Fibroblast of the aortic adventitia (primary cell): ENCODE results near the gene FRMD6. TPM values are rescaled to one million over a fixed set of nuclear protein-coding genes. Genes with fewer than 3 reads are reported as not detected.
A peak's percentile ranks its signal among the peaks of the same experiment; 100 is the strongest.

Experiments
- DNase-seq: peaks from one replicate; pipeline ENCODE4 v3.0.0-alpha.2; 2010; ENCODE audit warnings: low read depth
- H3K4me3 ChIP-seq: 2 replicates; pipeline ENCODE4 v1.5.1; 2011; ENCODE audit warnings: low read depth, mild to moderate bottlenecking, control low read depth, low read length, moderate library complexity
- CTCF ChIP-seq: IDR thresholded peaks from 2 replicates; pipeline ENCODE4 v1.5.1; 2011; ENCODE audit warnings: mild to moderate bottlenecking, low read length, control low read depth, inconsistent platforms; ENCODE audit not compliant: insufficient read depth
- total RNA-seq: library from RNA; depleted of rRNA; stranded (reverse); fragments of >200 nt; gene quantifications from 2 replicates; pipeline ENCODE4 v1.2.3, GENCODE V29; 2012; ENCODE audit warnings: low replicate concordance

FRMD6 gene
- 192 and 257 TPM in 2 replicates for total RNA-seq

GRCh38 chr14:51651388-51652167 is at the start of gene FRMD6:
TSS of gene FRMD6 (plus strand) at chr14:51651910. CDS start at chr14:51689837, 37,927 bp downstream.
- peak; percentile 86 for DNase-seq
- H3K4me3 ChIP-seq, result peak within 1 kb of the TSS; percentile 94
- peak; percentile 58 for TF ChIP-seq CTCF

DNA sequence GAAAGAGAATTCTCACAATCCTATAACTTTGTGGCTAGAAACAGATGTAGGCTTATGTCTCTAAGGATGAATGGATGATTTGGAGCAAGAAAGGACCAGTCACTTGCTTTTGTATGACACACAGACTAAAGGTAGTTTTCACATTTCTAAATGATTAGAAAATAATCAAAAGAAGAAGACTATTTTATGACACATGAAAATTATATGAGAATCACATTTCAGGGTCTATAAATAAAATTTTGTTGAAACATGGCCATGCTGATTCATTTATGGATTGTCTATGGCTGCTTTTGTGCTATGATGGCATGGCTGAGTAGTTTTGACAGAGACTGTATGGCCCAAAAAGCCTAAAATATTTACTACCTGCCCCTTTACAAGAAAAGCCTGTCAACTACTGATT is 49.4 kb upstream of the FRMD6 start:
- no peak for TF ChIP-seq CTCF
- DNase-seq, result no peak
- H3K4me3 ChIP-seq, result no peak overlapping the region

DNA sequence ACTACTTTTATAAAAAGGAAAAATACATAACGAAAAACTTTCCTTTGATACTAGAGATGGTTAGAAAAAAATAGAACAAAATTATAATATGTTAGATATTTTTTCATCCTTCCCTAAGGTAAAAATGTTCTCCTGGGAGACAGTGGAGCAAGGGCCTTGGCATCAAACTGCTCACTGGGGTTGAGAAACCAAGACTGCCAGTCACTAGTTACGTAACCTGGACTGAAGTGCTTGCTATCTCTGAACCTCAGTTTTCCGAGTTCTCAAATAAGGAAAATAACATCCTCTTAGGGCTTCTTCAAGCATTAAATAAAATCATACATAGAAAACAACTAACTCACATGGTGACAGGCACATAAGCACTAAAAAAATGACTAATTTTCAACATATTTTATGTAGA is 48.2 kb upstream of the FRMD6 start:
- peak; percentile 65 for DNase-seq
- no peak overlapping the region for H3K4me3 ChIP-seq
- no peak for TF ChIP-seq CTCF

- no peak for TF ChIP-seq CTCF
- no peak overlapping the region for H3K4me3 ChIP-seq
- DNase-seq, result peak; percentile 98
These were observed 47.6 kb upstream of the FRMD6 start for GRCh38 chr14:51604073-51604472.

GRCh38 chr14:51605575-51605974 is 46.1 kb upstream of the FRMD6 start:
- H3K4me3 ChIP-seq, result no peak overlapping the region
- TF ChIP-seq CTCF, result no peak
- DNase-seq, result no peak

- peak overlapping the region; percentile 20 for H3K4me3 ChIP-seq
- no peak for TF ChIP-seq CTCF
These were observed 44.0 kb upstream of the FRMD6 start for GRCh38 chr14:51607711-51608110.

More at GRCh38 chr14:51607711-51608110, 44.0 kb upstream of the FRMD6 start:
- peak; percentile 88 for DNase-seq
